ENCODE measurements around the gene APOBEC2.

The APOBEC2 gene

DNA sequence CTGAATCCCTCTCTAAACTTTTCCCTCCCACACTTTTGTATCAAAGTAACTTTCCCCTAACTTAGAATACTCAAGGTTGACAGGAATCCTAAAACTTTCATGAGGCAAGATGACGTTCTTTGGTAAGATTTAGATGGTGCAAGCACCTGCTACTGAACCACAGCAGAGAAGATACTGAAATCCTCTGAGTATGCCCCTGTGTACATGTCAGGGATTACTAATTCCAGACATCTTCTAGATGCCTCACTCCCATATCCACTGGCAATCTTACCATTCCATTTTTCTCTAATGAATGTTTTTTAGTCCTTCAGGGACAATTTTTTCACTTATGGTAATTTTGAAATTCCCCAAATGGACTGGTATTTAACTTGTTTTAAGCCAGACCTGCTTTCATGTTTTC is 9.1 kb downstream of the APOBEC2 start:
- no peak for DNase-seq

DNA sequence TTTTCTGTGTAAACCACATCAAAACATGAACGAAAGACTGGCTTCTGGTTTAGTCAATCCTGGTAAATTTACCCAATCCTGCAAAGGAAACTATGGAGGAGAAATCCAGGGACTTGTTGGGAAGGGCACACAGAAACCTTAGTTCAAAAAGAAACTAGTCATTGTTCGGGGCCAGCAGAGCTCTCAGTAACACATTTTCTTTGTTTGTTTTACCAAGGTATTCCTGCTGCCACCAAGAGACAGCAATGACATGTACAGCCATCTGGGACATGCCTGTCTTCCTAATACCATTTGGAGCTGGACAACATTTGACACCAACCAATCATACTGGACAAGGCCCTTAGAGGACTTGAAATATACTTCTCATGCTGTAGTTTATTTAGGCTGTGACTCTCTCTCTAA is 10.9 kb downstream of the APOBEC2 start:
- no peak for DNase-seq

DNA sequence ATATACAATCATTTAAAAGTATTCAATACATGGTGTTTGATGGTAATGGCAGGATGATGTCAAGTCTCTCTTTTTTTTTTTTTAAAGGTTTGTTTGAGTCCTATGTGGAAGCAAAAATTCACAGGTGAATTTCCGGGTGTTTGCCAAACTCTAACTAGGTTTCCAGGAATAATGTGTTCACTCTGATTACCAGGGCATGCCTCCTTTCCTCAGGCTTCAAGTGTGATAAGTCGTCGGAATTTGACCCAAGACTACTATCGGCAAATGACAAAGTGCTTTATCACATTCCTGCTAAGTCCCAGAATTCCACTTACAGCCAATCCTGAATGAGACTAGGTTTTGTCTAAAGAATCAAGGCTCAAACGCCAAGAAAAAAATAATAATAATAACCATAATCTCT is 11.8 kb downstream of the APOBEC2 start:
- no peak for DNase-seq

DNA sequence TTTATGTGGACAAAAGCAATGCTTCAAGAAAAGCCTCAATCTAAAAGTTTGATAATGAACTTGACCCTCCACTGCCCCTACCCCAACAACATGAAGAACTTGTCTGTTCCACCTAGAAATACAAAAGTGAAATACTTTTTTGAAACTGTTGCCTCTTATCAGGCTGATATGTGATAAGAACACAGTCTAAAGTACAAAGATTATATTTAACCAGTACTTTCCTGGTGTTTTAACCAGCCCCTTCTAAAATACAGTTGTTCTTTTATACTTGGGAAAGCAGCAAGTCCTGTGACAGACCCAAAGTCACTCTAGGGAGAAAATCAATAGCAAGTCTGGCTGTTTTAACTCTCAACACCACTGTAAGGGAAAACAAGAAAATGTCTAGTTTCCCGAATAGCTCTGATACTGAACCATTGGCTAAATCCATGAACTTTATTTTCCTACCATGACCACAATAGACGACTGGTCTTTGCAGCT is 12.6 kb downstream of the APOBEC2 start:
- no peak for DNase-seq

DNA sequence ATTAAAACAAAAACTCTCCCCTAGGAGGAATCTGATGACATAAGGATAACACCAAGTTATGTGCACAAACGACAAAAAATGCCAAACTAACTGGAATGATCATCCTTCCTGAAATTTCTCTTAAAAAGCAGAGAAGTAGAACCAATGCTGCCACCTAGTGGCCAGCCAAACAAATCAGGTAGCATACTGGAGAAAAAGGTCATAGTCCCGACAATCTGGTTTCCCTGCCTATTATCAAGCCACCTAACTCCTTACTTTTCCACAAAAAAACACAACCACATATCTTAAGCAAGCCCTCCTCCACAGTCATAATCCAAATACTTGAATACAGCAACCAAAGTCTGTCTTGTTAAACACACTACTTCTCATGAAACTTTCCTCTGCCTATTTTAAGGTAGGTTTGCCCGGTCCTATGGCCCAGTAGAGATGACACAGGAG is 13.9 kb downstream of the APOBEC2 start:
- DNase-seq, result peak; percentile 62

DNA sequence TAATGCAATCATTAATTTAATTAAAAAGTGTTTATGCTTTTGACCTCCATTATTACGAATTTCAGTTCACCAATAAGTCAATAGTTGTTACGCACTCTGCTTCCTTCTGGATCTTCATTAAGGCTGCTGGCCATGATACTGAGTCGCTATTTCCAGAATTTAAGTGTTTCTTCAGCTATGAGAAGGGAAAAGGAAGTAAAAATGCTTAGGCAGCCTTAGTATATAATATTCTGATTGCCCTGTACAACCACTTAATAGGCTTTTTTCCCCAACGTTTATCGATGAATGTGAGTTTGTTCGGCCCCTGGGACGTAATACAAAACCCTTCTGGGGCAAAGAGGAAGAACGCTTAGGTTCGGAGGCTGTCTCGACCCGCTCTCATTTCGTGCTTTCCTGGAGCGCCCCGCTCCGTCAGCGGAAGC is 18.5 kb downstream of the APOBEC2 start:
- DNase-seq, result no peak

DNA sequence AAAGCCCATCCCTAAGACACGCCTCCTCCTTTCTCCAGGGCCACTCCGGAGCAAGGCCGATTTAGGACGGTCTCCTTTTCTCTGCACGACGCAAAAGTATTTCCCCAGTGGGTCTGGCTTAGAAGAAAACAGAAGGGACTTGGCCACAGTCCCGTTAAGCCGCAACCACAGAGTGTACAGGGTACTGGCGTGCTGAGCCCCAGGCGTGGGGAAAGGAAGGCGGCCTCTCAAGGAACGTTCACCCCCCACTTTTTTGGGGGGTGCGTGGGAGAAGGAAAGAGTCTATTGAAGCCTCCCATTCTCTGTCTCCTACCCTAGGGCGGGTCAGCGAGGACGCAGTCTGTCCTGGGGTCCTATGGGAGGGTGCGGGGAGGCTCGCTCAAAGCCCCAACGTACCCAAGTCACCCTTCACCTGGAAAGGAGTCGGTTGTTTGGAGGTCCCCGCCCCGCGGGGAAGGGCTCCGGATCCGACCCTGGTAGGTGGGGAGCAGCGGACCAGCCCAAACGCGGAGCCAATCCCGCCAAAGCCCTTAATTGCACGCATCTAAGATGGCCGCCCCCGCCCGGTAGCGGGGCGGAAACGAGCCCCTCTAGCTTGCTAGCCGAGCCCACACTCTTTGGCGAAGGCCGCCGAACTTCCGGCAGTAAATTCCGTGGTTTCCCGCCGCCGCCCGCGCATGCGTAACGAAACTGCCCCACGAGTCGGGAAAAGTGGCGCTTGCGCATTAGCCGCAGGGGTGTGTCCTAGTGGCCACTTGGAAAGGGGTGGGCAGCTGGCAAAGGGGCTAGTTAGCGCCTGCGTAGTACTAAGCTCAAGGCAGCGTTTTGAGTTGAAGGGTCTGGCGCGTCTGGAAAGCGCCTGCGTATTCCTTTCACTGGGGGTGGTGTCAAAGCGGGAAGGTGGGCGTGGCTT is 19.2 kb downstream of the APOBEC2 start, which contains the start of gene OARD1:
Gene OARD1 (minus strand): TSS at position 434 of the 913 bp plus-strand sequence. CDS start 722 bp downstream, outside the sequence.
- DNase-seq, result peak; percentile 99

DNA sequence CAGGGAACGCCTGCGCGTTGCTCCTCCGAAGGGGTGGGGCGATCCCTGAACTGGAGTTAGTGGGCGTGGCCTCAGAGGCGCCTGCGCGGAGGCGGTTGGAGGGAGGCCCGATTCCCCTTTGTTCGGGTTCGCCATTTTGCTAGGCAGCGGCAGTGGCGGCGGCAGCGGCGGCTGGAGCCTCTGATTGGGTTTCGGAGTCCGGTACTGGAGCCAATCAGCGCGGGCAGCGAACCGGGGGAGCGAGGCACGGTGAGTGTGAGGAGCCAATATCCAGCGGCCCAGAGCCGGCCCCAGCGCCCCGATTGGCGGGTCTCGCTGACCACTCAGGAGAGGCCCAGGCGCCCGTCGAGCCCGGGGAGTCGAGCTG is 19.8 kb downstream of the APOBEC2 start, which contains the start of gene NFYA:
Gene NFYA (plus strand): TSS at position 139 of the 367 bp plus-strand sequence. CDS start 6,116 bp downstream, outside the sequence.
- peak; percentile 100 for DNase-seq

DNA sequence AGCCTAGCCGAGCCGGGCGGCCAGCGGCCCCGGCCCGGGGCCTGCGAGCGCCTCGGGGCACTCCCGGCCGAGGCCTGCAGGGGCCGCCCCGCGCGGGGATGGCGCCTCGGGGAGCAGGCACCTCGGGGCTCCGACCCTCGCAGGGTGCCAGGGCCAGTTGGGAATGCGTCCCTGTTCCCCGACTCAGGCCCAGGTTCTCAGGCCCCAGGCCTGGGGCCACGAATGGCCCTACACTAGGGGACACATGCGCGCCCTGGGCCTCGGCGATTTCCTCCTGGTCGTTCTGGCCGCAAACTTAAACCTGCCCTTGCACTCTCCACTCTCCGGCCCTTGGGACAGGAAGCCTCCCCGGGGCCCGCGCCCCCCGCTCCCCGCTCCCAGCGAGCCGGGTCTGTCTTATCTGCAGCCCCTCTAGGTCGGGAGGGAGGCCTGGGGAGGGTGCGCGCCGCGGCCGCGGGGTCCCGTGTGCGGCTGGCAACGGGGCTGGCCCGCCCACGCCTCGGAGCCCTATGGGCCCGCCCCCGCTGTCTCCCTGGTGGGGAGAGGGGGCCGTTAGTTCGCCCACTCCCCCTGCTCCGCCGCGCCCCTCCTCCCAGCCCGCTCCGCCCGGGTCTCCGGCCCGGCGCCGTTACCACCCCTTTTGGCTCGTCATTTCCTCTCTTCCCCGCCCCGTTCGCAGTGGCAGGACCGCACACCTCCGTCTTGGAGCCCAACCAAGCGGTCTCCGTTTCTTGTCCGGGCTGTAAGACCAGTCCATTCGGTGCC is 20.4 kb downstream of the APOBEC2 start:
- DNase-seq, result peak; percentile 76

DNA sequence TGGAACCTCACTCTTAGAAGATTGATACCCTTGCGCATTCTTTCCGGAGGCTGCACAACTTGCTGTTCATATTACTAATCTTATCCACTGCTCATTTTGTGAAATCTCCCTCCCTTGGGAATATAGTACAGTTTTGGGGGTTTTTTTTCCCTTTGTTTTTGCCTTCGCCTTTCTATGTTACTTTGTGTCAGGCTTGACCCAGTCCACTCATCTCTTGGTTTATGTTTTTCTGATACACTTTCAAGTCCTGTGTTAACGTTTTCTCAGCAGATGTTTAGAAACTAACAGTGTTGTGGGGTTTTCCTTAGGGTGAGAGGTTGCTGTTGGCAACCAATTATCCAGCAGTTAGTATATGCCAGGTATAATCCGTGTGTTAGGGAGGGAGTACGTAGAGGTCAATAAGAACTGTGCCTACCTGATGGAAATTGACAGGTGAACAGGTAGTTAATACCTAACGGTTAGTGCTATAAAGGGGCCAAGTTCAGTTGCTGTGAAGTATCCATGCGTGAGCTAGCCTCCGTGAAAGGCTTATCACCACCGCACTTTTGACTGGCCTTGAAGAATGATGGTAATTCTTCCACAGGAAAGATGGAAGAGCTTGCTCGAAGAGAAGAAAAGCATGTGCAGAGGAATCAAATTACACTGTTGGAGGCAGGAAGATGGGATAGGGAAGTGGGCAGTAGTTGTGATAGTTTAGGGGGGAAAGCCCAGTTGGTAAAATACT is 21.1 kb downstream of the APOBEC2 start:
- DNase-seq, result no peak

DNA sequence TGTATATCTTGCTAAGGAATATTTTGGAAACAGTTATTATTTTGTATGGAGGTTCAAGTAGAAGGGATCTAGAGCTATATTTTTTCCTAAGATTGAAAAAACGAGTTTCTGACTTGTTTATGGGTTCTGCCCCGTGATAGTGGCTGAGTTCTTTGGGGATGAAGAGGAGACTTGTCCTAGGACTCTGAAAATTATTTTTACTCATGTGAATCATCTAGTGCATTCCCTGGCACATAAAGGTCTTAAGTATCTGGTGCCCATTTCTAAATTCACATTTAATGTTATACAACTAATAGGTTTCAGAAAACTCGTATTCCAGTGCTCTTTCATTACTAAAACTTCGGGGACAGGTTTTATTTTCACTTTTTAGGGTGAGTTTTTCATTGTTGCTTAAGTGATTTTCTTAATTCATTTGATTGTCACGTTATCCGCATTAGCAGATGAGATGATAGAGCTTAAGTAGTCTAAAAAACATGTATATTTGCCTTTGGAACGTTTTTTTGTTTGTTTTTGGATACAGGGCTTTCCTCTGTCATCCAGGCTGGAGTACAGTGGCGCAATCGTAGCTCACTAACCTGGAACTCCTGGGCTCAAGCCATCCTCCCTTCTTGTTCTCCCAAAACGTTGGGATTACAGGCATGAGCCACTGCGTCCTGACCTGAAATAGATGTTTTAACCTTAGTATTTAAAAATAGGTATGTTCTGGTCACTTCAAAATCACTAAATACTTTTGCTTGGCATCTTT is 21.9 kb downstream of the APOBEC2 start:
- no peak for DNase-seq

DNA sequence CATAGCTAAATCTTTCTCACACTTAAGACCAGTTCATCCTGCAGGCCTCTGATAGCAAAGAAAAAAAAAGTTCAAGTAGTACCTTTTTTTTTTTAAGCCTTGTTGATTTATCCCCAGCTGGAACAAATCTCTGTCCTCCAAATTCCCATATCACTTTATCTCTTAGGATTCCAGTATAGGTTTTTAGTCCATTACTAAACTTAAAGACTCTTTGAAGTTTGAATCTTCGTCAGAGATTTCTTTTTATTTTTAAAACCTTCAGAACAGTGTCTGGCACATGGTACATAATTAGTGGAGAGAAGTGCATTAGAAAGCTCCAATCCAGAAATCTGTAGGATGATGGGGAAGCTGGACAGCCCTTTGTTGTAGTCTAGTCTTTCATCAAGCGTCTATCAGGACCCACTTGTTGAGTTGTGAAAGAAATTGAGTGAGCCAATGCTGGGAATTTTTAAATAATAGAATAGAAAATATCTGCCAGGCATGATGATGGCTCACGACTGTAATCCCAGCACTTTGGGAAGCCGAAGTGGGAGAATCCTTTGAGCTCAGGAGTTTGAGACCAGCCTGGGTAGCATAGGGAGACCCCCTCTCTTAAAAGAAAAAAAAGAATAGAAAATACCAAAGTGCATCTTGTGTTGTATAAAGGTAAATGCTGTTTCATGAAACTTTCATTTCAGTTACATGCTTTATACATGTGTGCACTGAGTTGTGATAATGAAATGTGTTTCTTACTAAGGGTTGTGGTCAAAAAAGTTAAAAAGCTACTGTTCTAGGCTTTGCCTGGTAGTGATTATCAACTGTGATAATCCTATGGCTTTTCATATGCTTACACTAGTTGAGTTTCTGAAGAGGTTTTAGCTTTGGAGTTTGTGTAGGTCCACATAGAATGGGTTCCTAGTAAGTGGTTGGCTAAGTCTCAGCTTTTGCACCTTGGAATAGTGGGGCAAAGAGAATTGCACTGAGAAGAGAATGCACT is 22.9 kb downstream of the APOBEC2 start:
- no peak for DNase-seq

DNA sequence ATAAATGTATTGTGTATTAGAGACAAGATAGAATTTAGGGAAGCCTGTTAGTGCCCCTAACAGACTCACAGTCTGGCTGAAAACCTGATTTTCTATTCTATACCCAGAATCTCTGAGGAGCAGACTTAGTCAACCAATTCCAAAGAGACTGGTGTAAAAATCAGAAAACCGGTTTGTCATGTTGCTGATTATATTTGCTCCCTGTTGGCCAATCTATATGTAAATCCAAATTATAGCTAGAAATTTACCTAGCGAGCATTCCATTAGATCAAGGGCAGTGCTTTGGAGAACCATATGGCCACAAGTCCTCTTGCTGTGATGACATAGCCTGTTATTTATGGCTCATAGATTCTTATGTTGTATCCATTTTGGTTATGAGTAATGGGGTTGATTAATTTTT is 24.5 kb downstream of the APOBEC2 start:
- DNase-seq, result no peak

DNA sequence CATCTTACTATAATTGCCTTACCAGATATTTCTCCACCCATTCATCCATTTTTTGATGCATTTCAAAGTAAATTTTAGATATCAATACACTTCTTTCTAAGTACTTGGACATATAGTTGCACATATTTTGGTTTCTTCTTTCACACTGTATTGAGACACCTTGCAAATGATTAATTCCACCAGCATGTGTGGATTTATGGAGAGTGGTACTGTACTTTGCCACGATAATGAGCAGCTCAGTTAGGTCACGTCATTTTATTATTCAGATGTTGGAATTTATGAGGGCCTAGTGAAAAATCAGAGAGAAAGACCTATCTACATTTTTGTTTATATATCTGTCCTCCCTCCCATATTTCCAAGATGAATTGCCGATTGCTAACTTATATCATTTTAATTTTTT is 25.1 kb downstream of the APOBEC2 start:
- DNase-seq, result no peak

DNA sequence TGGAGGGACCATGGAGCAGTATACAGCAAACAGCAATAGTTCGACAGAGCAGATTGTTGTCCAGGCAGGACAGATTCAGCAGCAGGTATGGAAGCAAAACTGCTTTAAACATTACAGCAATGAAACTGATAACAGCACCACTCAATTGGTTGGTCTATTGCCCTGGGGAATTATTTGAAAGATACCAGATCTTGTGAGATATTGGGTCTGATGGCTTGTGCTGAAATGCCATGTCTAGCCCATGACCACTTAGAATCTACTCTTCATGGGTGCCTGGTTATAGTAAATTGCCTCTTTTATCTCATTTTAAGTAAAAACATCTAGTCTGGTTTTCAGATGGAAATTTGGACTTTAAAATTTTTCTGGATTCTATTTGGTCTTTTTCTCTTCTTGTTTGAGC is 26.1 kb downstream of the APOBEC2 start:
- DNase-seq, result no peak

DNA sequence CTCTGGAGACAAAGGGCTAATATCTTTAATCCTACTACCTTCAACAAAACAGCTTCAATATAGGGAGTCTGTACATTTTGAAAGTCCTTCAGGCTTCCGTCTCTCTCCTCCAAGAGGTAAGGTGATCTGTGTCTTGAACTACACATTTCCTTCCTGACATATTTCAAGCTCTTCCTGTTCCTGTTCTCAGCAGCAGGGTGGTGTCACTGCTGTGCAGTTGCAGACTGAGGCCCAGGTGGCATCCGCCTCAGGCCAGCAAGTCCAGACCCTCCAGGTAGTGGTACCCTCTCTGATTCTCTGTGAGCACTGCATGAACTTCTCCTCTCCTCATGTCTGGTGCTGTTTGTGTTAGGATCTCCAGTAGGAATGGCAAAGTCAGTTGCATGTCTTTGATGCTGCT is 27.6 kb downstream of the APOBEC2 start:
- DNase-seq, result peak; percentile 8

DNA sequence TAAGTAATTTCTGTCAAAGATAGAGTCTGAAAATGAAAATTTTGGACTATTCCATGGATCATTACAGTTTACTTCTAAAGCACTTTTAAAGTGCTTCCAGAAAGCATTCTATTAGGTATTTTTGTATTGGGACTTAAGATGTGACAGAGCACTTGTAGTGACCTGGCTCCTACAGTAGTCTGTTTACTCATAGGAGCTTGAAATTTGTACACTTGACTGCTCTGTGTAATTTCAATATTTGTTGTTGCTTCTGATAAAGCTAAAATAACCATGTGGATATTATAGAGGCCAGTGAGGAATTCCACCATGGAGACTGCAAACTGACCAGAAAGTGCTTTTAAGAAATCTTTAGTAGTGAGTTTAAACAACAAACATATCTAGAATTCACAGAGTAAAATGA is 30.1 kb downstream of the APOBEC2 start:
- DNase-seq, result no peak

DNA sequence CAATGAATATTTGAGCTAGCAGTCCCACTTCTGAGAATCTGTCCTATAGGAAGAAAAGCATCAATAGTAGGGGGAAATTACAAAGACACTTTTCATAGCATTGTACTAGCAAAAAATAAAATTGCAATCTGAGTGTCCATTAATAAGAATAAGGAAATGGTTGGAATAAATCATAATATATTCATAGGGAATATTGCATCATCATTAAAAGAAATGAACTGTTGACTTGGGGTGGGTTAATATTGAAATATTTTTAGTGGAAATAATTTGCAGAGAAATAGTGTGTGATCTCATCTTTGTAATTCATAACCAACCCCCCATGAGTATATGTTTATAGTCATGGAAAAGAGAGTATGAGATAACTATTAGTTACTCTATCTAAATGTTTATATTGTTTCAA is 32.2 kb downstream of the APOBEC2 start:
- no peak for DNase-seq

DNA sequence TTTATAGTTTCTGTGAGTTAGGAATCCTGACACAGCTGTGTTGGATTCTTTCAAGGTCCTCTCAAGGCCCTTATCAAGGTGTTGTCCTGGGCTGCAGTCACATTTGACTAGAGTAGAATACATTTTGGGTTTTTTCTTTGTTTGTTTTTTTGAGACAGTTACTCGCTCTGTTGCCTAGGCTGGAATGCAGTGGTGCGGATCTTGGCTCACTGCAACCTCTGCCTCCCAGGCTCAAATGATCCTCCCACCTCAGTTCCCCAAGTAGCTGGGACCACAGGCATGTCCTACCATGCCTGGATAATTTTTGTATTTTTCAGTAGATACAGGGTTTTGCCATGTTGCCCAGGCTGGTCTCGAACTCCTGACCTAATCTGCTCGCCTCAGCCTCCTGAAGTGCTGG is 35.4 kb downstream of the APOBEC2 start:
- DNase-seq, result no peak

DNA sequence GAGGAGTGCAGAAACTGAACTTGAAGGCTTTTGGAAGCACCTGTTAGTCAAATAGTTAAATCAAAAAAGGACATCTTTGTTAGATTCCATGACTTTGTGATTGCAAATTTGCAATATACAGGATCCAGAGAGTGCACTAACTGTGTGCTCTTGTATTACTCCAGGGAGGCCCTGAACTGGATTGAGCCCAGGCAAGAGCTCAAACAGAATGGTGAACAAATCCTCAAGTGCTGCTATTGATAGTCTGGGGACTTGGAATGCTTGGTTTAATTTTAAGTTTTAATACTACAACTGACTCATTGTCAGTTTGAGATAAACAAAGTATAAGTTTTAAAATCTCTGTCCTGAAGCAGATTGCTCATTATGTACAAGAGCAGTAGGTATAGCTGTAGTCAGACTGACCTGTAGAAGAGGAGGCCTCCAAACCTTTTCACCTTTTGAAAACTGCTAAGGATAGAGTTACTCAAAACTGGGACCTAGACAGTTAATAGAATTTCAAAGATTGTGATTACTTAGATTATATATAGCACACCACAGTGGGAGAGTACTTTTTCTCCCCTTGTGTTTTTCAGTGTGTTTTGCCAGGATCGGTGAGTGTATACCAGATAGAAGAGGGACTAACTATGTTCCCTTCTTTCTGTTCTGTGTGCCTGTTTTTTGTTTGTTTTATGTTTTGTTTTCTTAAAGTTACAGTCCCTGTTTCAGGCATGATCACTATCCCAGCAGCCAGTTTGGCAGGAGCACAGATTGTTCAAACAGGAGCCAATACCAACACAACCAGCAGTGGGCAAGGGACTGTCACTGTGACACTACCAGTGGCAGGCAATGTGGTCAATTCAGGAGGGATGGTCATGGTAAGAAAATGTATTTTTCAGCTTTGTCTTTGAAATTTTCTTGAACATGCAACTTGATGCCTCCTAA is 38.1 kb downstream of the APOBEC2 start:
- no peak for DNase-seq
